ENCODE results near the gene GCN1. TPM values are rescaled to one million over a fixed set of nuclear protein-coding genes. Genes with fewer than 3 reads are reported as not detected.
"Not testable (repeated sequence)": the region's sequence is repeated elsewhere in the genome, so short reads cannot be mapped to it uniquely, and the experiment has no call there.

Gene GCN1
- total and polyA plus RNA-seq, 2 donors (not counting 3 experiments of a cell fraction or from before 2014, with no cell fraction given) = 30.1 to 101 TPM

- BruUV-seq (replicated peaks) = no TSS peak
Measured at GRCh38 chr12:120207227-120207626, 12.7 kb upstream of the GCN1 start.

GRCh38 chr12:120206781-120207180 is 12.3 kb upstream of the GCN1 start:
- FAIRE-seq; H3K4me3 ChIP-seq (replicated peaks in 1 of 3; ENCODE audit: insufficient read depth in 1 of 3, low read depth in 1 of 3, low read length in 3 of 3); H3K4me2 ChIP-seq (ENCODE audit: insufficient read depth, low read length); BruUV-seq (replicated peaks); H3K27me3 ChIP-seq (ENCODE audit: control insufficient read depth in 2 of 2, insufficient read depth in 2 of 2, low read length in 2 of 2); H3K79me2 ChIP-seq (ENCODE audit: control insufficient read depth, insufficient read depth, low read length); DNase-seq (ENCODE audit: low read depth, low spot score); intact Hi-C loops (cut with micrococcal nuclease); H3K9me3 ChIP-seq (replicated peaks; ENCODE audit: control insufficient read depth, insufficient read depth, low read length); H4K20me1 ChIP-seq (replicated peaks; ENCODE audit: control insufficient read depth, extremely low read depth, insufficient read depth, low read length); H3K27ac ChIP-seq (ENCODE audit: insufficient read depth, low read depth, low read length); H3K9me1 ChIP-seq (replicated peaks; ENCODE audit: control insufficient read depth, extremely low read depth, insufficient read depth, low read length); dilution Hi-C loops (cut with MboI; ENCODE audit: extremely low pct_ligation_motif_present, low sequenced_read_pairs); H3K4me1 ChIP-seq (ENCODE audit: control insufficient read depth, extremely low read depth, insufficient read depth, low read length); H2AFZ ChIP-seq (ENCODE audit: low read depth, low read length); H3K9ac ChIP-seq (replicated peaks; ENCODE audit: extremely low read depth, insufficient read depth, low read length): not testable (repeated sequence)
- CTCF ChIA-PET = interaction anchor here (0.7 to 1.6 kb wide), 2 partner anchors 21 to 59 kb away, joined by 3 to 6 read pairs; partner anchors contain the start of gene PXN
- POLR2A ChIA-PET = interaction anchor here (2.0 kb wide), 1 partner anchor 84 kb away, joined by 5 read pairs; the partner anchor contains the start of gene RNU4-2
- H3K36me3 ChIP-seq (ENCODE audit: control insufficient read depth in 2 of 2, extremely low read depth in 1 of 2, insufficient read depth in 2 of 2, low read length in 2 of 2) = peaks cover 4 to 18% of the 10 kb centered on the region in 2 experiments

More at GRCh38 chr12:120207227-120207626, 12.7 kb upstream of the GCN1 start:
- FAIRE-seq (no peak), DNase-seq (ENCODE audit: low read depth, low spot score) (no peak)
- dilution Hi-C loops (cut with MboI; ENCODE audit: extremely low pct_ligation_motif_present, low sequenced_read_pairs) (no loop called here), intact Hi-C loops (cut with micrococcal nuclease) (no loop called here)
- H3K79me2 ChIP-seq (ENCODE audit: control insufficient read depth, insufficient read depth, low read length) = no peaks in the 10 kb centered on the region
- H3K9ac ChIP-seq (replicated peaks; ENCODE audit: extremely low read depth, insufficient read depth, low read length) = no peak overlapping the region
- POLR2A ChIA-PET = interaction anchor here (2.0 kb wide), 1 partner anchor 84 kb away, joined by 5 read pairs; the partner anchor contains the start of gene RNU4-2
- H3K4me3 ChIP-seq (replicated peaks in 1 of 3; ENCODE audit: insufficient read depth in 1 of 3, low read depth in 1 of 3, low read length in 3 of 3) = no peak overlapping the region
- CTCF ChIA-PET = interaction anchor here (0.7 to 1.6 kb wide), 2 partner anchors 21 to 59 kb away, joined by 3 to 6 read pairs; partner anchors contain the start of gene PXN
- H3K27ac ChIP-seq (ENCODE audit: insufficient read depth, low read depth, low read length) = no peak overlapping the region
- peaks cover 7 to 22% of the 10 kb centered on the region in 2 experiments for H3K36me3 ChIP-seq (ENCODE audit: control insufficient read depth in 2 of 2, extremely low read depth in 1 of 2, insufficient read depth in 2 of 2, low read length in 2 of 2)
- no peaks in the 10 kb centered on the region for H3K9me3 ChIP-seq (replicated peaks; ENCODE audit: control insufficient read depth, insufficient read depth, low read length)
- H3K4me2 ChIP-seq (ENCODE audit: insufficient read depth, low read length) = no peak overlapping the region
- H3K9me1 ChIP-seq (replicated peaks; ENCODE audit: control insufficient read depth, extremely low read depth, insufficient read depth, low read length) = no peaks in the 10 kb centered on the region
- H2AFZ ChIP-seq (ENCODE audit: low read depth, low read length) = no peak overlapping the region
- TF ChIP-seq MAX (IDR thresholded peaks at IDR 0.05; ENCODE audit: insufficient read depth, insufficient read length) (no peak), MYC (IDR thresholded peaks at IDR 0.05; ENCODE audit: low read depth, low read length) (no peak), FOS (IDR thresholded peaks at IDR 0.05; ENCODE audit: borderline replicate concordance, insufficient read depth, low read length) (no peak), POLR2AphosphoS5 (IDR thresholded peaks at IDR 0.05; ENCODE audit: insufficient read depth, low read depth, low read length) (no peak), JUN (IDR thresholded peaks at IDR 0.05; ENCODE audit: borderline replicate concordance, insufficient read depth, insufficient read length, low read depth) (no peak), CTCF (IDR thresholded peaks at IDR 0.05; ENCODE audit: extremely low read depth in 1 of 2, insufficient read depth in 1 of 2, low read depth in 1 of 2, low read length in 2 of 2) (no peak), EZH2 (IDR thresholded peaks at IDR 0.05; ENCODE audit: borderline replicate concordance, low read depth, low read length, severe bottlenecking) (no peak), POLR2A (IDR thresholded peaks at IDR 0.05; ENCODE audit: low read depth, low read length) (no peak), GATA2 (IDR thresholded peaks at IDR 0.05; ENCODE audit: insufficient read depth, insufficient read length, low read depth, low read length) (no peak)
- H3K27me3 ChIP-seq (ENCODE audit: control insufficient read depth in 2 of 2, insufficient read depth in 2 of 2, low read length in 2 of 2) = no peaks in the 10 kb centered on the region
- no peaks in the 10 kb centered on the region for H4K20me1 ChIP-seq (replicated peaks; ENCODE audit: control insufficient read depth, extremely low read depth, insufficient read depth, low read length)
- H3K4me1 ChIP-seq (ENCODE audit: control insufficient read depth, extremely low read depth, insufficient read depth, low read length) = no peaks in the 10 kb centered on the region

All from endothelial cell of umbilical vein (primary cell).